Measurements from ENCODE around the gene CERS6. TPM values are rescaled to one million over a fixed set of nuclear protein-coding genes. Genes with fewer than 3 reads are reported as not detected.

Gene CERS6
- total RNA-seq, 1 donor from 2014 or later, result 30.8 TPM

- DNase-seq (ENCODE audit: low spot score), result no peak
- no peak overlapping the region for H3K4me3 Mint-ChIP-seq (ENCODE audit: unreplicated experiment)
- peaks cover 30% of the 10 kb centered on the region for H3K4me1 Mint-ChIP-seq (ENCODE audit: low read depth)
- no peak overlapping the region for H3K27ac Mint-ChIP-seq (ENCODE audit: unreplicated experiment)
- TF ChIP-seq CTCF (IDR thresholded peaks at IDR 0.05), result peak; percentile 53
- H3K36me3 Mint-ChIP-seq (ENCODE audit: low read depth), result peaks cover 1% of the 10 kb centered on the region
- no peaks in the 10 kb centered on the region for H3K9me3 Mint-ChIP-seq (ENCODE audit: low read depth)
- no peaks in the 10 kb centered on the region for H3K27me3 Mint-ChIP-seq (ENCODE audit: low read depth)
Measured at GRCh38 chr2:168494190-168494711, 38.2 kb downstream of the CERS6 start.

GRCh38 chr2:168495524-168495923 lies 39.5 kb downstream of the CERS6 start:
- Mint-ChIP-seq H3K36me3 (ENCODE audit: low read depth) (peaks cover 1% of the 10 kb centered on the region), H3K27ac (ENCODE audit: unreplicated experiment) (no peak overlapping the region), H3K4me1 (ENCODE audit: low read depth) (peaks cover 23% of the 10 kb centered on the region), H3K27me3 (ENCODE audit: low read depth) (no peaks in the 10 kb centered on the region), H3K9me3 (ENCODE audit: low read depth) (no peaks in the 10 kb centered on the region), H3K4me3 (ENCODE audit: unreplicated experiment) (no peak overlapping the region)
- no peak for DNase-seq (ENCODE audit: low spot score)
- TF ChIP-seq CTCF (IDR thresholded peaks at IDR 0.05), result no peak

GRCh38 chr2:168496906-168497305 lies 40.8 kb downstream of the CERS6 start:
- no peak for DNase-seq (ENCODE audit: low spot score)
- TF ChIP-seq CTCF (IDR thresholded peaks at IDR 0.05), result no peak
- Mint-ChIP-seq H3K27me3 (ENCODE audit: low read depth) (no peaks in the 10 kb centered on the region), H3K4me1 (ENCODE audit: low read depth) (peaks cover 25% of the 10 kb centered on the region), H3K36me3 (ENCODE audit: low read depth) (peaks cover 1% of the 10 kb centered on the region), H3K9me3 (ENCODE audit: low read depth) (no peaks in the 10 kb centered on the region), H3K27ac (ENCODE audit: unreplicated experiment) (no peak overlapping the region), H3K4me3 (ENCODE audit: unreplicated experiment) (no peak overlapping the region)

GRCh38 chr2:168499500-168499899 lies 43.4 kb downstream of the CERS6 start:
- peaks cover 20% of the 10 kb centered on the region for H3K4me1 Mint-ChIP-seq (ENCODE audit: low read depth)
- H3K27ac Mint-ChIP-seq (ENCODE audit: unreplicated experiment), result no peak overlapping the region
- no peaks in the 10 kb centered on the region for H3K27me3 Mint-ChIP-seq (ENCODE audit: low read depth)
- H3K4me3 Mint-ChIP-seq (ENCODE audit: unreplicated experiment), result no peak overlapping the region
- no peak for DNase-seq (ENCODE audit: low spot score)
- H3K36me3 Mint-ChIP-seq (ENCODE audit: low read depth), result peaks cover 1% of the 10 kb centered on the region
- no peaks in the 10 kb centered on the region for H3K9me3 Mint-ChIP-seq (ENCODE audit: low read depth)
- TF ChIP-seq CTCF (IDR thresholded peaks at IDR 0.05), result no peak

GRCh38 chr2:168500516-168500915 lies 44.4 kb downstream of the CERS6 start:
- H3K36me3 Mint-ChIP-seq (ENCODE audit: low read depth), result peaks cover 1% of the 10 kb centered on the region
- H3K27me3 Mint-ChIP-seq (ENCODE audit: low read depth), result no peaks in the 10 kb centered on the region
- peaks cover 17% of the 10 kb centered on the region for H3K4me1 Mint-ChIP-seq (ENCODE audit: low read depth)
- no peaks in the 10 kb centered on the region for H3K9me3 Mint-ChIP-seq (ENCODE audit: low read depth)
- DNase-seq (ENCODE audit: low spot score), result no peak
- H3K4me3 Mint-ChIP-seq (ENCODE audit: unreplicated experiment), result no peak overlapping the region
- no peak overlapping the region for H3K27ac Mint-ChIP-seq (ENCODE audit: unreplicated experiment)
- TF ChIP-seq CTCF (IDR thresholded peaks at IDR 0.05), result no peak
